SK-N-MC (cell line): Measurements from ENCODE around the gene SOX11.

ENCODE experiments used
- DNase-seq: peaks from one replicate; pipeline ENCODE4 v3.0.0-alpha.2; 2011; ENCODE audit warnings: low read depth, low spot score
- H3K27ac ChIP-seq: fragments of 200-600 bp; sonication (generic); 2 replicates; pipeline ENCODE4 v1.5.1; 2016; ENCODE audit warnings: mixed run types
- H3K36me3 ChIP-seq: fragments of 200-600 bp; sonication (generic); 2 replicates; pipeline ENCODE4 v1.6.1; 2017; ENCODE audit warnings: antibody characterized with exemption, low read length, mixed read lengths; ENCODE audit not compliant: insufficient read depth
- H3K4me3 ChIP-seq: fragments of 200-600 bp; sonication (generic); 2 replicates; pipeline ENCODE4 v1.5.1; 2016
- H3K9ac ChIP-seq: fragments of 200-600 bp; sonication (generic); 2 replicates; pipeline ENCODE4 v1.8.0; 2017; ENCODE audit warnings: mixed run types, mixed read lengths; ENCODE audit not compliant: insufficient read length
- H3K9me3 ChIP-seq: fragments of 200-600 bp; sonication (generic); 2 replicates; pipeline ENCODE4 v1.6.1; 2017; ENCODE audit warnings: low read depth, mild to moderate bottlenecking, antibody characterized with exemption, low read length, moderate library complexity, mixed read lengths
- EZH2 ChIP-seq: fragments of 200-600 bp; sonication (generic); IDR thresholded peaks from one replicate; pipeline ENCODE4 v1.6.1; 2017; ENCODE audit warnings: antibody characterized with exemption
- FOXP2 ChIP-seq: optimal IDR thresholded peaks from 2 replicates; pipeline ENCODE3; 2011; ENCODE audit warnings: mild to moderate bottlenecking, moderate library complexity; ENCODE audit not compliant: insufficient read depth; ENCODE audit errors: extremely low read length, control extremely low read depth
- POLR2AphosphoS5 ChIP-seq: IDR thresholded peaks from 2 replicates; pipeline ENCODE4 v1.6.1; 2012; ENCODE audit warnings: mild to moderate bottlenecking, low read depth, low read length, borderline replicate concordance

Gene SOX11

DNA sequence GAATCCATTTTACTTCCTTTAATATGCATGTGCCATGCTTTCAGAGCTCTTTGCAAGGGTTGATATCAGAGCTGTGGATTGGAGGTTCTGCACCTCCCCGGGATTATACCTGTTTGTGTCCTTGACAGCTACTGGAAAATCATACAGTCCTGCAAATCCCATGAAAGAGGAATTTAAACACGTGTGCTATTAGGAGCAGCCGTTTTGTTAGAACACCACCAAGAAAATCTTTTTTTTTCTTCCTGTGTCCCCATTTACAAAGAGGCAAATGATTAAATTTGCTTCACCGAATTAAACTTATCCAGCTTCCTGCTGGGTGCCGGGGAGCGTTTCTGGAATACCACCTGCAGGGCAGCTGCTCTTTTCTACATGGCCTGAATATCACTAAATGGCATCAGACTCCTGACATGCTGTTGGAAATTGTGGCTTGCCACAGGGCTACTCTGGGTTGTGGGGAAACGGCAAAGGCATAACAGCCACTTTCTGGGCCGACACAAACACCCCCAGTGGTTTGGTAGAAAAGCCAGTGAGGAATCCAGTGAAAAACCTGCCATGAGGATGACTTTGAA lies 23.4 kb upstream of the SOX11 start:
- no peak overlapping the region for H3K9ac ChIP-seq
- no peaks in the 10 kb centered on the region for H3K9me3 ChIP-seq
- DNase-seq = no peak
- no peaks in the 10 kb centered on the region for H3K36me3 ChIP-seq
- TF ChIP-seq FOXP2 = no peak
- TF ChIP-seq POLR2AphosphoS5 = no peak
- no peak for TF ChIP-seq EZH2
- peak overlapping the region; percentile 0; the same call in 1 of the 2 replicates for H3K4me3 ChIP-seq
- 0 out of 2 replicates have a peak overlapping the region, but pooled peaks have one; percentile 45 for H3K27ac ChIP-seq

DNA sequence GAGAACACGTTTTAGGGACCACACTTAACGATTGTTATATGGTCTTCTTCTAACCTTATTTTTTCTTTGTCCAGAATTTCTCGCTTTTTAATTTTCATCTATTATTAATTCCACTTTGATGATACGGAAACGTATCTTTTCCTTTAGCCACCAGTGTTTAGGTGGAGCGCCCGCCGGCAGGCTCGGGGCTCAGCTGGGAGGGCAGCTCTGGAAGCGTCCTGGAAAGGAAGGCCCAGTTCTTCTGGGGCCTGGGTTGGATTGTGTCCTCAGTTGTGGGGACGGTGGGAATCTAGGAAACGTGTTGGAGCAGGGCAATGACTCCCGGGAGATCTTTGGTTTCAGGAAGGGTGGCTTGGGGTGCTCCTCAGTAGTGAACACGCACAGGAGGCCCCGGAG lies 19.4 kb upstream of the SOX11 start:
- Histone ChIP-seq H3K9ac (no peak overlapping the region), H3K27ac (no peak overlapping the region), H3K4me3 (no peak overlapping the region), H3K36me3 (no peaks in the 10 kb centered on the region), H3K9me3 (no peaks in the 10 kb centered on the region)
- no peak for DNase-seq
- TF ChIP-seq FOXP2 (no peak), POLR2AphosphoS5 (no peak), EZH2 (no peak)

DNA sequence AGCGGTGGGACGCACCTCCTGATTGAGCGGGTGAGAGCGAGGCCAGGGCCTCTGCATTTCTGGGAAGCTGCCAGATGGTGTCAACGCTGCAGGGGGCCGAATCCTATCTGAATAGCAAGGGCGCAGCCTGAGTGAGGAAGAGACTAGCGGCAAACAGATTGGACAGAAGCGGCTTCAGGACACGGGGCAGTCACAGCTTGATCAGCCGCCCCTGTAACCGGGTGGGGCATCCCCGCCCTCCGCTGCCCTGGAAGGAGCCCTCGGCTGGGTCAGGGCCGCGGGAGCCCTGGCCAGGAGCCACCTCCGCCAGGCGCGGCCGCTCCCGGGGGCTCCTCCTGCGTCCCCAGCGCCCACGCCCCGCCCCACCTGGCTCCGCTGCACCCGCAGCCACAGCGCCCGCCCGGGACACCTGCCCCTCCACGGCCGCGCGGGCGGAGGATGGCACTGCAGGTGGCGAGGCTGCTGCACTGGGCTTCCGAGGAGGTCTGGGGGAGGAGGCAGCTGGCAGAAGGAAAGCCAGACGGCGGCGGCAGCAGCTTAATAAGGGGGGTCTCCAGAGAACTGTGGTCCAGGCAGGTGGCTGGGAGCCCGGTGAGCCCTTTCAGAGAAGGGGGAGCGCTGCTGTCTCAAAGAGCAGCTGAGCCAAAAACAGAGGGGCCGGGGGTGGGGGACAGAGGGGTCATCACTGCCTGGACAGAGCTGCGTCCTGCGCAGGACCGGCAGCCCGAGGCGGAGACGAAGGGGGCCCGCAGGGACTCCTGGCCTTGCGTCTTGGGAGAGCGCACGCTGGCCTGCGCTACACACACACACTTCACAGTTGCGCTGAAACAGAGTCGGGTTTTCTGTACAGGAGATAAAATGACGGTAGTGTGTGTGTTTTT lies 18.8 kb upstream of the SOX11 start:
- no peak overlapping the region for H3K4me3 ChIP-seq
- no peak overlapping the region for H3K9ac ChIP-seq
- no peaks in the 10 kb centered on the region for H3K9me3 ChIP-seq
- no peak for DNase-seq
- H3K36me3 ChIP-seq = no peaks in the 10 kb centered on the region
- H3K27ac ChIP-seq = no peak overlapping the region
- no peak for TF ChIP-seq POLR2AphosphoS5

DNA sequence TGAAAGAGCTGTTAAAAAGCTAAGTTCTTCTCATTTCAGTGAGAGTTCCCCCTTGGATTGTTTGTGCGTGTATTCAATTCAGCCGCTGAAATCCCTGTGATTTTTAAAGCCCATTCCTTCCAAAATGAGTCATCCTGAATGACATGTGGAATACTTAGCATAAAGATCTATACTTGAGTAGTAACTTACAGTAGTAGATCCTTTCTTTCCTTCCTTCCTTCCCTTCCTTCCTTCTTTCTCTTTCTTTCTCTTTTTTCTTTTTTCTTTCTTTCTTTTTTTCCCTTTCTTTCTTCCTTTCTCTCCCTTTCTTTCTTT lies 18.2 kb upstream of the SOX11 start:
- TF ChIP-seq FOXP2 (no peak), EZH2 (no peak), POLR2AphosphoS5 (no peak)
- no peak overlapping the region for H3K4me3 ChIP-seq
- H3K36me3 ChIP-seq = no peaks in the 10 kb centered on the region

DNA sequence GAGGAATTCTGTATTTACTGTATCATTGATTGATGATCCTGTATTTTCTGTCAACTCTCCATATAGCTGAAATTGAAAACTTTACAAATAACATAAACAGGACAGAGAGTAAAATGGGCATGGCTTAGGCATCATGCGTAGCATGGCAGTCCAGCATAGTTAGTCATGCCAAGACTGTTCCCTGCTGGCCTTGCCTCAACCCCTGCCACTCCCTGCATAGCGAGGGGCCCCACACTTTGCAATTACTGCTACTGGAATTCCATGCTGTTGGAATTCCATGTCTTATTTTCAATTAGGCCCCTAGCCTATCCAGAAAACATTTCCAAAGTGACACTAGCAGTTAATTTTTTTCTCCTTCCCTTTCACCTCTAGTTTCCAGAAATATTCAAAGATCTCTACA lies 15.1 kb upstream of the SOX11 start:
- no peak overlapping the region for H3K4me3 ChIP-seq

More for the DNA sequence above, 18.2 kb upstream of the SOX11 start:
- no peak for DNase-seq
- Histone ChIP-seq H3K27ac (no peak overlapping the region), H3K9me3 (no peaks in the 10 kb centered on the region), H3K9ac (no peak overlapping the region)

DNA sequence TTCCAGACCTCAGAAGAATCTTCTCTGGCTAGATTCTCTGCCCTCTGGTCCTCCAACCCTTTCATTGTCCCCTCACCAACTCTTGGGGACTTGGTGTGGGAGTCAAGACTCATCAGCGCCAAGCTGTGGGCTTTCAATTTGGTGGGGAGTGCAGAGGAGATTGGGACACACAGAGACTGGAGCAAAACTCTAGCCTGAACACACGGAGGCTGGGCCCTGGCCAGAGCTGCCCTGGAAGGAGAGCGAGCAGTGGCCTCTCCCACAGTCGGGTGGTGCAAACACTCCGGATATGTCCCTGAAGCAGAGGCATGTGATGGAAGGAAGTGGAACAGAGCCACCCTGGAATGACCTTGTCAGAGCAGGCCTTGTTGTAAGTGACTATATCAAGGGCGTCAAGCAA lies 8.7 kb upstream of the SOX11 start:
- no peaks in the 10 kb centered on the region for H3K36me3 ChIP-seq
- no peak for TF ChIP-seq POLR2AphosphoS5
- no peak for TF ChIP-seq EZH2
- TF ChIP-seq FOXP2 = no peak
- H3K9ac ChIP-seq = no peak overlapping the region
- H3K9me3 ChIP-seq = no peaks in the 10 kb centered on the region
- H3K27ac ChIP-seq = no peak overlapping the region
- no peak overlapping the region for H3K4me3 ChIP-seq
- no peak for DNase-seq

More for the DNA sequence above, 15.1 kb upstream of the SOX11 start:
- no peak for TF ChIP-seq EZH2
- TF ChIP-seq POLR2AphosphoS5 = no peak
- no peak for DNase-seq
- H3K9me3 ChIP-seq = no peaks in the 10 kb centered on the region
- H3K9ac ChIP-seq = no peak overlapping the region
- H3K27ac ChIP-seq = no peak overlapping the region
- H3K36me3 ChIP-seq = no peaks in the 10 kb centered on the region

DNA sequence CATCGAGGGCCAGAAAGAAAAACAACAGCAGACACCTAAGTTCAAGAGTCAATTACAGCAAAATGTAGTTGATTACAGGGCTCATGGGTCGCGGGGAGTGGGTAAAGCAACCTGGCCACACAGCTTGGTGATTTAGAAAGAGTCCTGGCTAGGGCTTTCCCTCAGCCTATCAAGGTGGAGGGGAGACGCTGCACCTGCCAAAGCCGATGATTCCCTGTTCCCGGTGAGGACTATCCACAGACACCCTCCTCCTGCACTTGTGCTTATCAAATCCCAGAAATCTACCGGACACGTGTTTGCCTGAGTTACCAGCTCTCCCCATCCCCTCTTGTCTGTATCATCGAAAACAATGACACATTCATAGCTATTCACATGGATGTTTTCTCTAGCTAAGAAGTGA lies 7.0 kb upstream of the SOX11 start:
- DNase-seq = no peak
- Histone ChIP-seq H3K4me3 (no peak overlapping the region), H3K9ac (no peak overlapping the region), H3K36me3 (no peaks in the 10 kb centered on the region), H3K9me3 (no peaks in the 10 kb centered on the region), H3K27ac (no peak overlapping the region)
- TF ChIP-seq FOXP2 (no peak), EZH2 (no peak), POLR2AphosphoS5 (no peak)

DNA sequence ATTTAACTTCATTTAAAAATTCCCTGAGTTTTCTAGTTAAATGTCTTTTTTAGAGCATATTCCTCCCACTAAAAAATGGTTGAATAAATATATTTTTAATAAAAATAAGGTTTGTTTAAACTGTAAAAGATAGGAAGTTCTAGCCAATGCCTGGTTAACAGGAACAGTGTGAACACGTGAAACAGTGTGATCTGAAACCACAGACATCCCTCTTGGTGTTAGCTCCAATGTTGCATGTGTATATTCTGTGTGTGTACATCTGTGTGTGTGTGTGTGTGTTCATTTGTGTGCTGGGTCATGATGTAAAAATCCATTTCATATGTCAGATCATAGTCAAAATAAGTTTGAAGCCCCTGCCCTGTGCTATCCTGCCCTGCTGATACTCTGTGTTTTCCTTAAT lies 6.1 kb upstream of the SOX11 start:
- Histone ChIP-seq H3K9me3 (no peaks in the 10 kb centered on the region), H3K27ac (no peak overlapping the region), H3K9ac (no peak overlapping the region), H3K36me3 (no peaks in the 10 kb centered on the region), H3K4me3 (no peak overlapping the region)
- TF ChIP-seq FOXP2 = no peak
- no peak for TF ChIP-seq POLR2AphosphoS5
- TF ChIP-seq EZH2 = no peak
- DNase-seq = no peak

DNA sequence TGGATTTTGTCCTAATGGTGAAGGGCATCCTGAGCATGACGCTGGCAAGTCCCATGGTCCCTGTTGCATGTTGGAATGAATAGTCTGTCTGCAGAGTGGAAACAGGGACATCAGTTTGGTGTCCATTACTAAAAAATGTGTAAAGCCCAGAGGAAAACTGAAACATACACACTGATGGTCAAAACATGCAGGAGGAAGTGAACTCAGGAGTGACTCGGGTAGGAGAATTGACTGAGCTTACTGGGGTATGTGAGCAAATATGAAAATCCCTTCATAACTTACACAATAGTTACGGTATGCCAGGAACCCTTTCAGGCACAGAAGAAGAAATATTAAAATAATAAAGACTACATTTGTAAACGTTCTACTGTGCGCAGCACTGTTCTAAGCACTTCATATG lies 5.6 kb upstream of the SOX11 start:
- Histone ChIP-seq H3K36me3 (no peaks in the 10 kb centered on the region), H3K9me3 (no peaks in the 10 kb centered on the region), H3K27ac (no peak overlapping the region), H3K9ac (no peak overlapping the region), H3K4me3 (no peak overlapping the region)
- DNase-seq = no peak
- TF ChIP-seq EZH2 (no peak), POLR2AphosphoS5 (no peak)
